Hepatocyte (in vitro differentiated cells): Measurements from ENCODE around the gene RARA. TPM values are rescaled to one million over a fixed set of nuclear protein-coding genes. Genes with fewer than 3 reads are reported as not detected.

Experiments
- DNase-seq: peaks from one replicate; pipeline ENCODE4 v3.0.0-alpha.2; 2016; ENCODE audit warnings: low spot score
- H2AFZ ChIP-seq: fragments of 200-600 bp; sonication (generic); 2 replicates; pipeline ENCODE4 v1.6.0; 2016; ENCODE audit warnings: antibody characterized with exemption, mild to moderate bottlenecking
- H3K27ac ChIP-seq: fragments of 200-600 bp; sonication (generic); 2 replicates; pipeline ENCODE4 v1.5.1; 2016; ENCODE audit warnings: mild to moderate bottlenecking
- H3K27me3 ChIP-seq: fragments of 200-600 bp; sonication (generic); 2 replicates; pipeline ENCODE4 v1.6.1; 2016
- H3K36me3 ChIP-seq: fragments of 200-600 bp; sonication (generic); replicated peaks from 2 replicates; pipeline ENCODE4 v1.5.1; 2016; ENCODE audit warnings: low read depth; ENCODE audit not compliant: insufficient read depth
- H3K4me1 ChIP-seq: fragments of 200-600 bp; sonication (generic); 2 replicates; pipeline ENCODE4 v1.5.1; 2016; ENCODE audit warnings: mild to moderate bottlenecking, moderate library complexity; ENCODE audit not compliant: insufficient read depth
- H3K4me2 ChIP-seq: fragments of 200-600 bp; sonication (generic); 2 replicates; pipeline ENCODE4 v1.6.0; 2016
- H3K4me3 ChIP-seq: fragments of 200-600 bp; sonication (generic); 2 replicates; pipeline ENCODE4 v1.5.1; 2016; ENCODE audit warnings: mild to moderate bottlenecking
- H3K79me2 ChIP-seq: fragments of 200-600 bp; sonication (generic); 2 replicates; pipeline ENCODE4 v1.6.0; 2017; ENCODE audit warnings: mild to moderate bottlenecking
- H3K9me2 ChIP-seq: fragments of 200-600 bp; sonication (generic); replicated peaks from 2 replicates; pipeline ENCODE4 v1.6.0; 2017; ENCODE audit warnings: mild to moderate bottlenecking; ENCODE audit not compliant: insufficient read depth
- H3K9me3 ChIP-seq: fragments of 200-600 bp; sonication (generic); 2 replicates; pipeline ENCODE4 v1.5.1; 2016; ENCODE audit warnings: low read depth, mild to moderate bottlenecking
- H4K20me1 ChIP-seq: fragments of 200-600 bp; sonication (generic); 2 replicates; pipeline ENCODE4 v1.6.0; 2016; ENCODE audit warnings: mild to moderate bottlenecking; ENCODE audit not compliant: insufficient read depth, poor library complexity, severe bottlenecking
- EZH2 ChIP-seq: fragments of 200-600 bp; sonication (generic); IDR thresholded peaks from 2 replicates; pipeline ENCODE4 v1.6.1; 2016; ENCODE audit warnings: antibody characterized with exemption, mild to moderate bottlenecking, borderline replicate concordance
- EZH2phosphoT487 ChIP-seq: fragments of 200-600 bp; sonication (generic); IDR thresholded peaks from one replicate; pipeline ENCODE4 v1.6.1; 2018; ENCODE audit warnings: antibody characterized with exemption, mild to moderate bottlenecking, low read depth, moderate library complexity; ENCODE audit not compliant: unreplicated experiment, severe bottlenecking
- WGBS: methylation state at CpG from one replicate; pipeline ENCODE4 v1.1.6; 2016; ENCODE audit warnings: low lambda C conversion rate; ENCODE audit errors: missing lambda C conversion rate; 5-methylcytosine and 5-hydroxymethylcytosine counted together
- polyA plus RNA-seq: library from polyadenylated mRNA; unstranded; fragments of >200 nt; fragmentation: Nextera tagmentation; extraction: Ambion mirVana; gene quantifications from 2 replicates; pipeline ENCODE4 v1.2.1, GENCODE V29; 2016
- total RNA-seq: library from RNA; depleted of rRNA; stranded (reverse); fragments of >200 nt; gene quantifications from 2 replicates; pipeline ENCODE4 v1.2.3, GENCODE V29; 2014
- TF ChIP-seq, protein P1 (sequence below): fragments of 200-600 bp; sonication (generic); IDR thresholded peaks from 2 replicates; pipeline ENCODE4 v1.5.1; 2016; ENCODE audit warnings: antibody characterized with exemption, mild to moderate bottlenecking; ENCODE audit not compliant: poor library complexity

The RARA gene
- total and polyA plus RNA-seq, 2 experiments from 2014 or later: 30.0 to 33.1 TPM

DNA sequence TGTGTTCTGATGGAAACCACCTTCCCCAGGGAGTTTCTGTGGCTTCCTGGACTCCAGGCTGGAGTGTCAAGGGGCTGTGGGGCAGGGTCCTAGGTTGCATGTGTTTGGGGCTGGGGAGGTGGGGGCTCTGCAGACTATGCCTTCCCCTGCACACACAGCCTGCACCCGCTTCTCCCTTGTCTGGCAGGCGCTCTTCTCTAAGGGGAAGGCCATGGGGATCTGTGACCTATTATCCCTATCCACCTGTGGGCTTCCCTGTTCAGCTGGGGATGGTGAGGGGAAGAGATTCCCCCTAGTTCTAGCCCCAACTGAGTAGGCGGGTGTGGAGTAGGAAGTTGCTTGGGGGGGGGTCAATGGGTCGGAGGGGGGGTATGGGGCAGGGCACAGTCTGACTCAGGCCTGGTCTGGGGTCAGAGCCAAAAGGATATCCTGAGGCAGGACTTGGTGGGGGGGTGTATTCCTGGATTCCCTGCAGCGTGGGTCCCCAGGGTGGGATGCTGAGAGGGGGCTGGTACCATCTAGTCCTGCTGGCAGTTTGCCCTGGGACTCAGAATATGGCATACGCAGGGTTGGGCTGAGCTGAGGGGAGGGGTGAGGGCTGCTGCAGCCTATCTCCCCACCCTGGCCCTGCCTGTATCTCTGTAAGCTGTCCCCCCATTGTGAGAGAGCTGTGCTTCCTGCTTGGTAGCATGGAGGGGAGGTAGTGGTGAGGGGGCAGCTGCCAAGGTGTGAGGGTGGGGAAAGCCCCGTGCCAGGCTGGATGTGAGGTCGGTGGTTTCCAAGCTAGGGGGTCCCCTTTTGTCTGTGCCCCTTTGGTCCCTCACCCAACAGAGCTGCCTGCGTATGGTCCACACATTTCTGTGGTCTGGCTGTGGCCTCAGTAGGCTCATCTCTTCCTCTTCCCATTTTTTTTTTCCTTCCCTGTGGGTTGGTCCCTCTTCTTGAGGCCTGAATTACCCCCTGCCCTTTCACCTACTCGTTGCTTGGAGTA, 14.7 kb downstream of the RARA start:
- no peaks in the 10 kb centered on the region for H3K27me3 ChIP-seq
- peak overlapping the region; percentile 87 for H3K27ac ChIP-seq
- H3K4me3 ChIP-seq: no peak overlapping the region
- no peaks in the 10 kb centered on the region for H3K36me3 ChIP-seq
- no peaks in the 10 kb centered on the region for H3K9me3 ChIP-seq
- H3K4me2 ChIP-seq: peak overlapping the region; percentile 87
- peaks cover 100% of the 10 kb centered on the region for H3K79me2 ChIP-seq
- DNase-seq: no peak
- no peaks in the 10 kb centered on the region for H3K9me2 ChIP-seq
- 80% methylated on average over 10 of the region's 10 CpGs for WGBS
- H4K20me1 ChIP-seq: peaks cover 87% of the 10 kb centered on the region
- H3K4me1 ChIP-seq: peaks cover 82% of the 10 kb centered on the region
- no peak overlapping the region for H2AFZ ChIP-seq
- TF ChIP-seq EZH2phosphoT487: no peak
- TF ChIP-seq, protein P1, sequence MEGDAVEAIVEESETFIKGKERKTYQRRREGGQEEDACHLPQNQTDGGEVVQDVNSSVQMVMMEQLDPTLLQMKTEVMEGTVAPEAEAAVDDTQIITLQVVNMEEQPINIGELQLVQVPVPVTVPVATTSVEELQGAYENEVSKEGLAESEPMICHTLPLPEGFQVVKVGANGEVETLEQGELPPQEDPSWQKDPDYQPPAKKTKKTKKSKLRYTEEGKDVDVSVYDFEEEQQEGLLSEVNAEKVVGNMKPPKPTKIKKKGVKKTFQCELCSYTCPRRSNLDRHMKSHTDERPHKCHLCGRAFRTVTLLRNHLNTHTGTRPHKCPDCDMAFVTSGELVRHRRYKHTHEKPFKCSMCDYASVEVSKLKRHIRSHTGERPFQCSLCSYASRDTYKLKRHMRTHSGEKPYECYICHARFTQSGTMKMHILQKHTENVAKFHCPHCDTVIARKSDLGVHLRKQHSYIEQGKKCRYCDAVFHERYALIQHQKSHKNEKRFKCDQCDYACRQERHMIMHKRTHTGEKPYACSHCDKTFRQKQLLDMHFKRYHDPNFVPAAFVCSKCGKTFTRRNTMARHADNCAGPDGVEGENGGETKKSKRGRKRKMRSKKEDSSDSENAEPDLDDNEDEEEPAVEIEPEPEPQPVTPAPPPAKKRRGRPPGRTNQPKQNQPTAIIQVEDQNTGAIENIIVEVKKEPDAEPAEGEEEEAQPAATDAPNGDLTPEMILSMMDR: no peak
- no peak for TF ChIP-seq EZH2

- Histone ChIP-seq H3K4me3 (no peak overlapping the region), H3K9me3 (no peaks in the 10 kb centered on the region), H3K27me3 (no peaks in the 10 kb centered on the region), H4K20me1 (peaks cover 74% of the 10 kb centered on the region), H3K4me2 (no peak overlapping the region), H2AFZ (no peak overlapping the region), H3K79me2 (peaks cover 100% of the 10 kb centered on the region), H3K9me2 (no peaks in the 10 kb centered on the region), H3K36me3 (no peaks in the 10 kb centered on the region), H3K27ac (no peak overlapping the region), H3K4me1 (peaks cover 75% of the 10 kb centered on the region)
- no peak for DNase-seq
- TF ChIP-seq, protein P1: no peak
- TF ChIP-seq EZH2 (no peak), EZH2phosphoT487 (no peak)
- WGBS: 91% methylated on average over 13 of the region's 13 CpGs
Measured at GRCh38 chr17:40325156-40326013, 16.4 kb downstream of the RARA start.

GRCh38 chr17:40326014-40326831, 17.2 kb downstream of the RARA start:
- TF ChIP-seq EZH2phosphoT487 (no peak), EZH2 (no peak)
- TF ChIP-seq, protein P1: no peak
- peak overlapping the region; percentile 16 for H3K4me2 ChIP-seq
- no peaks in the 10 kb centered on the region for H3K9me3 ChIP-seq
- no peaks in the 10 kb centered on the region for H3K9me2 ChIP-seq
- peaks cover 66% of the 10 kb centered on the region for H4K20me1 ChIP-seq
- 80% methylated on average over 16 of the region's 17 CpGs for WGBS
- H3K27me3 ChIP-seq: no peaks in the 10 kb centered on the region
- no peak overlapping the region for H3K27ac ChIP-seq
- no peak overlapping the region for H2AFZ ChIP-seq
- H3K36me3 ChIP-seq: no peaks in the 10 kb centered on the region
- peaks cover 75% of the 10 kb centered on the region for H3K4me1 ChIP-seq
- H3K79me2 ChIP-seq: peaks cover 100% of the 10 kb centered on the region
- no peak for DNase-seq
- no peak overlapping the region for H3K4me3 ChIP-seq
